ENCODE results near the gene ALDH1L2. TPM values are rescaled to one million over a fixed set of nuclear protein-coding genes. Genes with fewer than 3 reads are reported as not detected.
"Not testable (repeated sequence)": the region's sequence is repeated elsewhere in the genome, so short reads cannot be mapped to it uniquely, and the experiment has no call there.

Gene ALDH1L2
- total RNA-seq, 4 donors from 2014 or later, result 1.3 to 7.6 (median 3.9) TPM

DNA sequence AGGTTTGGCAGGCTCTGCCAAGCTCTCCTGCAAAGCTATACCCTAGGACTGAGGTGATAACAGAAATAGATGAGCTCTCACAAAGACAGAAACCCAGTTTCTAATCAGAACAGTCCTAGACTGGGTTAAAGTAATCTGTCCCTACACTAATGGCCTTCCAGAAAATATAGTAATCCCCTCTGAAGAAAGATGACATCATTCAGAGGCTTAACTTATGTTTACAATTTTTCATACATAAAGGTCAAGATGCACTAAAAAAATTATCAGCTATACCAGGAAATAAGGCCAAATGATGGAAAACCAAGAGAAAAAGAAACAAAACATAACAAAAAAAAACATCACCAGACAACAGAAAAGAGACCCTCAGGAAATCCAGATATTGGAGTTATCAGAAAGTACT, 18.4 kb upstream of the ALDH1L2 start:
- TF ChIP-seq POLR2AphosphoS5 (IDR thresholded peaks at IDR 0.05), result no peak
- no peak for TF ChIP-seq POLR2A (IDR thresholded peaks at IDR 0.05)
- TF ChIP-seq, protein P1, sequence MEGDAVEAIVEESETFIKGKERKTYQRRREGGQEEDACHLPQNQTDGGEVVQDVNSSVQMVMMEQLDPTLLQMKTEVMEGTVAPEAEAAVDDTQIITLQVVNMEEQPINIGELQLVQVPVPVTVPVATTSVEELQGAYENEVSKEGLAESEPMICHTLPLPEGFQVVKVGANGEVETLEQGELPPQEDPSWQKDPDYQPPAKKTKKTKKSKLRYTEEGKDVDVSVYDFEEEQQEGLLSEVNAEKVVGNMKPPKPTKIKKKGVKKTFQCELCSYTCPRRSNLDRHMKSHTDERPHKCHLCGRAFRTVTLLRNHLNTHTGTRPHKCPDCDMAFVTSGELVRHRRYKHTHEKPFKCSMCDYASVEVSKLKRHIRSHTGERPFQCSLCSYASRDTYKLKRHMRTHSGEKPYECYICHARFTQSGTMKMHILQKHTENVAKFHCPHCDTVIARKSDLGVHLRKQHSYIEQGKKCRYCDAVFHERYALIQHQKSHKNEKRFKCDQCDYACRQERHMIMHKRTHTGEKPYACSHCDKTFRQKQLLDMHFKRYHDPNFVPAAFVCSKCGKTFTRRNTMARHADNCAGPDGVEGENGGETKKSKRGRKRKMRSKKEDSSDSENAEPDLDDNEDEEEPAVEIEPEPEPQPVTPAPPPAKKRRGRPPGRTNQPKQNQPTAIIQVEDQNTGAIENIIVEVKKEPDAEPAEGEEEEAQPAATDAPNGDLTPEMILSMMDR (IDR thresholded peaks at IDR 0.05), result no peak
- no peak for TF ChIP-seq EP300 (IDR thresholded peaks at IDR 0.05)
- H3K9me3 ChIP-seq, result no peaks in the 10 kb centered on the region
- DNase-seq (ENCODE audit: low spot score in 2 of 2), result no peak
- H3K27ac ChIP-seq, result no peak overlapping the region
- H3K4me1 ChIP-seq, result peaks cover 10% of the 10 kb centered on the region
- H3K27me3 ChIP-seq, result no peaks in the 10 kb centered on the region
- no peaks in the 10 kb centered on the region for H3K36me3 ChIP-seq
- no peak overlapping the region for H3K4me3 ChIP-seq

DNA sequence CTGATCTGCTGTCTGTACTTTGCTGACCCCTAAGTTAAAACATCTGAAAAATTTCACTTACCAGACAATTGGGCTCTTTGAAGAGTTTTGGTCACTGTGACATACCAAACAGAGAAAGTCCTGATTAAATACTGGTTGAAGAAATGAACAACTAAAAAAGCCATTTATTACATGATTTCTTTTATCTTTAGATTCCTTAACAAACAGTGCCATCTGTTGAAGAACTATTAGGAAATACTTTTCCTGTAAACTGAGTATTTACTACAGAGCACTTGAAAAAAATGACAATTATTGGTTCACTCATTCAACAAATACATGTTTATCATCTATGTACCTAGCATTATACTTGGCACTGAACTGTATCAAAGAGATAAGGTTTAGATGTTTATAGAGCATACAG, 16.7 kb upstream of the ALDH1L2 start:
- DNase-seq (ENCODE audit: low spot score in 2 of 2), result no peak
- H3K27me3 ChIP-seq, result no peaks in the 10 kb centered on the region
- H3K36me3 ChIP-seq, result no peaks in the 10 kb centered on the region
- no peaks in the 10 kb centered on the region for H3K9me3 ChIP-seq
- no peak overlapping the region for H3K27ac ChIP-seq
- H3K4me3 ChIP-seq, result no peak overlapping the region
- TF ChIP-seq, protein P1 (IDR thresholded peaks at IDR 0.05), result no peak
- TF ChIP-seq POLR2AphosphoS5 (IDR thresholded peaks at IDR 0.05) (no peak), POLR2A (IDR thresholded peaks at IDR 0.05) (no peak), EP300 (IDR thresholded peaks at IDR 0.05) (no peak)
- no peaks in the 10 kb centered on the region for H3K4me1 ChIP-seq

DNA sequence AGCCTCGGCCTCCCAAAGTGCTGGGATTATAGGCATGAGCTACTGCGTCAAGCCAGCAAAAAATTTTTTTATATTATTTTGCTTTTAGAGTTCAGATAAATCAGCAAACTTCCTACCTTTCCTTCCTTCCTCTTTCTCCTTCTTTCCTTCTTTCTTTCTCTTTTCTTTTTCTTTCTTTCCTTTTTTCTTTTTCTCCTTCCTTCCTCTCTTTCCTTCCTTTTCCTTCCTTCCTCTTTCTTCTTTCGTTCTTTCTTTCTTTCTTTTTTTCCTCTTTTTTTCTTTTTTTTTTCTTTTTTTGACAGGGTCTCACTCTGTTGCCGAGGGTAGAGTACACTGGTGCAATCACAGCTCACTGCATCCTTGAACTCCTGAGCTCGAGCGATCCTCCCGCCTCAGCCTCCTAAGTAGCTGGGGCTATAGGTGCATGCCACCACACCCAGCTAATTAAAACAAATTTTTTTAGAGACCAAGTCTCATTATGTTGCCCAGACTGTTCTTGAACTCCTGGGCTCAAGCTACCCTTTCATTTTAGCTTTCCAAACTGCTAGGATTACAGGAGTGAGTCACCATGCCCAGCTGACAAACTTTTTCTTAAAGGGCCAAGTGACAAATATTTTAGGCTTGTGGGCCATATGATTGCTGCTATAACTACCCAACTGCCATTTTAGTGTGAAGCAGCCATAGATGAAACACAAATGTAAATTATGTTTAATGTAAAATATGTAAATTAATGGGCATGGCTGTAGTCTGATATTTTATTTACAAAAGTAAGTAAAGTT, 16.1 kb upstream of the ALDH1L2 start:
- Histone ChIP-seq H3K9me3 (peaks cover under 1% of the 10 kb centered on the region), H3K27me3 (no peaks in the 10 kb centered on the region), H3K4me1 (no peaks in the 10 kb centered on the region), H3K4me3 (no peak overlapping the region), H3K36me3 (no peaks in the 10 kb centered on the region), H3K27ac (no peak overlapping the region)
- DNase-seq (ENCODE audit: low spot score in 2 of 2), result no peak
- WGBS, result 82% methylated on average over 7 of the region's 7 CpGs
- TF ChIP-seq EP300 (IDR thresholded peaks at IDR 0.05) (no peak), POLR2AphosphoS5 (IDR thresholded peaks at IDR 0.05) (no peak), POLR2A (IDR thresholded peaks at IDR 0.05) (no peak)
- TF ChIP-seq, protein P1 (IDR thresholded peaks at IDR 0.05), result no peak

DNA sequence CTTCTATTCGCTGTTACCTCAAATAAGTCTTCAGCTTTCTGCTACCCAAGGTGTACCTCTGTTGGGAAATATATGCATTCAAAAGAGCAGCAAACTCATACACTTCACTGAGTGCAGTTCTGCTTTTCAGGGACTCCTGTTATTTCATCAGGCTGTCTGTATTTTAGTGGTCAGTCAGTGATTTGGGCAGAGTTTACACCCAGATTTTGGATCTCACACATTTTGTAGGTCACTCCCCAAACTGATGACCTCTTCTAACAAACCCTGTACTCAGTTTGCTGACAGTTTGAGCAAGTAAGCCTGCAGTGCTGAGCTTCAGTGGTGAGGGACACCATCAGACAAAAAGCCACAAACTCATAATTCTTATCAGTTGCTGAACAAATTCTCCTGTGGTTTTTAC, 15.1 kb upstream of the ALDH1L2 start:
- Histone ChIP-seq H3K27ac (no peak overlapping the region), H3K36me3 (no peaks in the 10 kb centered on the region), H3K4me1 (no peaks in the 10 kb centered on the region), H3K9me3 (peaks cover 4% of the 10 kb centered on the region), H3K4me3 (no peak overlapping the region), H3K27me3 (no peaks in the 10 kb centered on the region)
- WGBS, result 95% methylated on average over 1 of the region's 1 CpG
- TF ChIP-seq, protein P1 (IDR thresholded peaks at IDR 0.05), result no peak
- no peak for TF ChIP-seq POLR2AphosphoS5 (IDR thresholded peaks at IDR 0.05)
- TF ChIP-seq EP300 (IDR thresholded peaks at IDR 0.05), result no peak
- no peak for TF ChIP-seq POLR2A (IDR thresholded peaks at IDR 0.05)
- no peak for DNase-seq (ENCODE audit: low spot score in 2 of 2)

DNA sequence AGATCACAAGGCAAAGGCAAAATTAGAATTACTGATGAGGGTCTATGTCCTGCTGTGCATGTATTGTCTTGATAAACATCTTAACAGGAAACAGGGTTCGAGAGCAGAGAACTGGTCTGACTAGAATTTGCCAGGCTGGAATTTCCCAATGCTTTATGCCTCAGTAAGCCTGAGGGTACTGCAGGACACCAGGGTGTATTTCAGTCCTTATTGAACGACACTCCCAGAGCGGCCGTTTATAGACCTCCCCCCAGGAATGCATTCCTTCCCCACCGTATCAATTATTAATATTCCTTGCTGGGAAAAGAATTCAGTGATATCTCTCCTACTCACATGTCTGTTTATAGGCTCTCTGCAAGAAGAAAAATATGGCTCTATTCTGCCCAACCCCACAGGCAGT, 11.1 kb upstream of the ALDH1L2 start:
- not testable (repeated sequence) for H3K27ac ChIP-seq; H3K27me3 ChIP-seq; H3K36me3 ChIP-seq; H3K4me3 ChIP-seq; H3K9me3 ChIP-seq; H3K4me1 ChIP-seq; DNase-seq (ENCODE audit: low spot score in 2 of 2)
- 66% methylated on average over 5 of the region's 5 CpGs for WGBS

DNA sequence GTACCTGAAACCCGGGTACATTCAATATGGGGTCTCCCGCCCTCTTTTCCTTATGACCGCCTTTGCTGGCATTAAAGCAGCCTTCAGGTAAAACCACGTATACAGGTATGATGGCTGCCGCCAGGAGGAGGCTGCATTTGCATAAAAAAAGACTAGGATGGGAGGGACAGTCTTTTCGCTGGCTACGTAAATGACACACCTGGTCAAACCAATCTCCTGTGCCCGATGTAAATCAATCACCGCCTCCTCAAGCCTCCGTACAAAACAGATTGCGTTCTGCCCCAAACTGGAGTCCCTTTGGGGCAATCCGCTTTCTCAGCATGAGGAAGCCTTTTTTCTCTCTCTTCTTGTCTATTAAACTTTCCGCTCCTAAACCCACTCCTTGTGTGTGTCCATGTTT, 8.1 kb upstream of the ALDH1L2 start:
- H3K9me3 ChIP-seq, result peaks cover 4% of the 10 kb centered on the region
- no peaks in the 10 kb centered on the region for H3K27me3 ChIP-seq
- 46% methylated on average over 13 of the region's 13 CpGs for WGBS
- no peak overlapping the region for H3K27ac ChIP-seq
- no peaks in the 10 kb centered on the region for H3K4me1 ChIP-seq
- H3K4me3 ChIP-seq, result peak overlapping the region; percentile 26
- DNase-seq (ENCODE audit: low spot score in 2 of 2), result no peak
- no peaks in the 10 kb centered on the region for H3K36me3 ChIP-seq
- TF ChIP-seq EP300 (IDR thresholded peaks at IDR 0.05) (no peak), POLR2A (IDR thresholded peaks at IDR 0.05) (no peak), POLR2AphosphoS5 (IDR thresholded peaks at IDR 0.05) (no peak)
- TF ChIP-seq, protein P1 (IDR thresholded peaks at IDR 0.05), result no peak

Measured in suprapubic skin (tissue), 4 donors.